Breast epithelium (tissue), 4 donors: ENCODE measurements around the gene CFDP1. TPM values are rescaled to one million over a fixed set of nuclear protein-coding genes. Genes with fewer than 3 reads are reported as not detected.

ENCODE experiments used
- DNase-seq, 2 donors: peaks; one replicate each; pipeline ENCODE4 v3.0.0-alpha.2; 2019; ENCODE audit warnings: low spot score in 2 of 2
- H3K27ac ChIP-seq, 2 donors: fragments of 200-600 bp; sonication (generic) in 1 of 2; one replicate each; pipeline ENCODE4 v1.5.1; 2016 to 2019; ENCODE audit warnings: mild to moderate bottlenecking in 1 of 2
- H3K27me3 ChIP-seq, 2 donors: fragments of 200-600 bp; sonication (generic) in 1 of 2; one replicate each; pipeline versions ENCODE4 v1.5.1 to v1.6.0; 2017 to 2019; ENCODE audit warnings: control low read depth in 1 of 2, mild to moderate bottlenecking in 1 of 2
- H3K36me3 ChIP-seq: fragments of 200-600 bp; one replicate; pipeline ENCODE4 v1.5.1; 2019
- H3K4me1 ChIP-seq, 2 donors: fragments of 200-600 bp; sonication (generic); one replicate each; pipeline ENCODE4 v1.5.1; 2016 to 2019; ENCODE audit warnings: control low read depth in 1 of 2
- H3K4me3 ChIP-seq, 3 donors: fragments of 200-600 bp; sonication (generic); 1 replicate in 2 of 3; 2 replicates in 1 of 3; pipeline ENCODE4 v1.5.1; 2016 to 2019; ENCODE audit warnings: mild to moderate bottlenecking in 3 of 3, moderate library complexity in 2 of 3
- H3K9me3 ChIP-seq, 2 donors: fragments of 200-600 bp; sonication (generic) in 1 of 2; one replicate each; pipeline ENCODE4 v1.5.1; 2016 to 2019; ENCODE audit warnings: control low read depth in 1 of 2
- CTCF ChIP-seq, 3 donors: fragments of 450-650 bp; IDR thresholded peaks; one replicate each; pipeline ENCODE4 v1.5.1; 2016 to 2017; ENCODE audit warnings: antibody characterized with exemption in 3 of 3, mild to moderate bottlenecking in 3 of 3, moderate library complexity in 3 of 3
- POLR2A ChIP-seq: fragments of 450-650 bp; IDR thresholded peaks from one replicate; pipeline ENCODE4 v1.6.1; 2016; ENCODE audit warnings: antibody characterized with exemption, mild to moderate bottlenecking, moderate library complexity
- POLR2AphosphoS5 ChIP-seq, 3 donors: sonication (generic); formaldehyde crosslinking; IDR thresholded peaks; one replicate each; pipeline ENCODE4 v1.6.1; 2017; ENCODE audit warnings: antibody characterized with exemption in 3 of 3
- intact Hi-C: fragments of 100-400 bp; cut with DNase I; formaldehyde crosslinking; loops from one replicate; pipeline ENCODE4 v1.15.1; 2023; ENCODE audit warnings: low total_unique reads
- total RNA-seq, 3 donors: library from RNA; depleted of rRNA; stranded (reverse); fragments of >200 nt; gene quantifications; one replicate each; pipeline ENCODE4 v1.1.0, GENCODE V29; 2016

The CFDP1 gene
- total RNA-seq, 3 donors from 2014 or later = 55.5 to 81.9 (median 80.9) TPM

- no peaks in the 10 kb centered on the region for H3K4me1 ChIP-seq
- no peak for TF ChIP-seq POLR2A
- TF ChIP-seq CTCF (IDR thresholded peaks at IDR 0.05) = no peak
- intact Hi-C loops = no loop called here
Observed at GRCh38 chr16:75415169-75415905, 18.0 kb downstream of the CFDP1 start.

GRCh38 chr16:75413951-75414350, 19.4 kb downstream of the CFDP1 start:
- no peak for TF ChIP-seq POLR2AphosphoS5 (IDR thresholded peaks at IDR 0.05)
- no peak for TF ChIP-seq POLR2A
- no peak for TF ChIP-seq CTCF (IDR thresholded peaks at IDR 0.05)
- intact Hi-C loops = no loop called here

More at GRCh38 chr16:75415169-75415905, 18.0 kb downstream of the CFDP1 start:
- Histone ChIP-seq H3K36me3 (no peaks in the 10 kb centered on the region), H3K4me3 (no peak overlapping the region), H3K9me3 (no peaks in the 10 kb centered on the region), H3K27me3 (no peaks in the 10 kb centered on the region), H3K27ac (no peak overlapping the region)
- no peak for DNase-seq

GRCh38 chr16:75406943-75407342, 26.4 kb downstream of the CFDP1 start:
- H3K4me1 ChIP-seq = peaks cover 0 to 5% of the 10 kb centered on the region in 2 donors
- no peaks in the 10 kb centered on the region for H3K36me3 ChIP-seq
- H3K27me3 ChIP-seq = no peaks in the 10 kb centered on the region
- TF ChIP-seq CTCF (IDR thresholded peaks at IDR 0.05) (no peak), POLR2A (no peak), POLR2AphosphoS5 (IDR thresholded peaks at IDR 0.05) (no peak)
- no peak overlapping the region for H3K4me3 ChIP-seq
- no peaks in the 10 kb centered on the region for H3K9me3 ChIP-seq
- intact Hi-C loops = no loop called here
- no peak overlapping the region for H3K27ac ChIP-seq
- DNase-seq = no peak

More at GRCh38 chr16:75413951-75414350, 19.4 kb downstream of the CFDP1 start:
- Histone ChIP-seq H3K4me1 (no peaks in the 10 kb centered on the region), H3K36me3 (no peaks in the 10 kb centered on the region), H3K27ac (no peak overlapping the region), H3K9me3 (no peaks in the 10 kb centered on the region), H3K27me3 (no peaks in the 10 kb centered on the region), H3K4me3 (no peak overlapping the region)
- no peak for DNase-seq

- no peak overlapping the region for H3K4me3 ChIP-seq
- TF ChIP-seq CTCF (IDR thresholded peaks at IDR 0.05) = peak; percentile 9 to 53 (median 48)
- no peak for TF ChIP-seq POLR2A
- TF ChIP-seq POLR2AphosphoS5 (IDR thresholded peaks at IDR 0.05) = no peak
- no peak for DNase-seq
- no peaks in the 10 kb centered on the region for H3K9me3 ChIP-seq
- no peaks in the 10 kb centered on the region for H3K27me3 ChIP-seq
- H3K27ac ChIP-seq = peak overlapping the region; percentile 8 to 65
- peaks cover 0 to 5% of the 10 kb centered on the region in 2 donors for H3K4me1 ChIP-seq
- no peaks in the 10 kb centered on the region for H3K36me3 ChIP-seq
- intact Hi-C loops = no loop called here
Observed at GRCh38 chr16:75402821-75403475, 30.4 kb downstream of the CFDP1 start.

GRCh38 chr16:75402159-75402820, 31.0 kb downstream of the CFDP1 start:
- TF ChIP-seq POLR2AphosphoS5 (IDR thresholded peaks at IDR 0.05) (no peak), POLR2A (no peak), CTCF (IDR thresholded peaks at IDR 0.05) (no peak)
- Histone ChIP-seq H3K27ac (peak overlapping the region; percentile 8 to 65), H3K36me3 (no peaks in the 10 kb centered on the region), H3K9me3 (no peaks in the 10 kb centered on the region), H3K27me3 (no peaks in the 10 kb centered on the region), H3K4me1 (peaks cover 0 to 5% of the 10 kb centered on the region in 2 donors), H3K4me3 (no peak overlapping the region)
- no peak for DNase-seq
- intact Hi-C loops = no loop called here
